Measurements from ENCODE around the gene ACTL10. TPM values are rescaled to one million over a fixed set of nuclear protein-coding genes. Genes with fewer than 3 reads are reported as not detected.
A peak's percentile ranks its signal among the peaks of the same experiment; 100 is the strongest.

Gene ACTL10
- total RNA-seq, 2 experiments from 2014 or later: 3.7 to 3.9 TPM

DNA sequence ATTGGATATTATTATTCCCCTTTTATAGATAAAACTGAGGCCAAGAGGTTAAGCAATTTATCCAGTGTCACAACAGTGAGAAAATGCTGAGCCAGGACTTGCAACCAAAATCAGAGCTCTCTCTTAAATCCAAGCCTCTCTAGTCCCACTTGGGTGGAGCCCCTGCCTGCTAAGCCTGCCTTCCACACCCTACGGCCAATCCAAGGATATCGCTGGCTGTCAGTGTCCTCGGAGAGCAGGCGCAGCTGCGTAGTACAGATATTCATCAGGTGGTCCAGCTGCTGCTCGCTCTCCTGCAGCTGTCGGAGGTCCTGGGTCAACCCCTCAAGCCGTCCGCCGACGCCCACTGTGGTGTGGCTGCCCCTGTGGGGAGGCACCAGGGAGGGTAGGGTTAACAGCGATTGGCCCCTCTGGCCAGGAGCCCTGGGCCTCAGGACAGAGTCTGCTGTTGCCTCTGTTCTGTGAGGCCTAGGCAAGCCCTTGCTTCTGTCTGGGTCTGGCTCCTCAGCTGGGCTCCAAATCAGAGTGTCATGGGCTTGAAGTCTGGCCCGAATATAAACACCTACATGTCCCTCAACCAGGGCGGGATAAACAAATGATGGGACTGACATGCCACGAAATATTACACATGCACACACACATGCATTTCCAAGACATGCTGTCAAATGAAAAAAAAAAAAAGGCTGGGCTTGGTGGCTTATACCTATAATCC is 11.4 kb downstream of the ACTL10 start:
- H3K27me3 Mint-ChIP-seq: no peaks in the 10 kb centered on the region
- CTCF ChIA-PET: interaction anchor here (0.5 to 9.2 kb wide), 2 partner anchors 10 to 180 kb away, joined by 4 to 106 read pairs; partner anchors contain the start of gene ACTL10
- H3K9me3 Mint-ChIP-seq (ENCODE audit: low read depth): no peaks in the 10 kb centered on the region
- DNase-seq (no peak), ATAC-seq (no peak)
- peaks cover 40% of the 10 kb centered on the region for H3K36me3 Mint-ChIP-seq
- peaks cover 72% of the 10 kb centered on the region for H3K4me1 Mint-ChIP-seq
- H3K27ac Mint-ChIP-seq: peak overlapping the region; percentile 79
- no peak overlapping the region for H3K4me3 Mint-ChIP-seq

- H3K4me3 Mint-ChIP-seq: no peak overlapping the region
Observed at GRCh38 chr20:33679758-33680485, 13.2 kb downstream of the ACTL10 start.

DNA sequence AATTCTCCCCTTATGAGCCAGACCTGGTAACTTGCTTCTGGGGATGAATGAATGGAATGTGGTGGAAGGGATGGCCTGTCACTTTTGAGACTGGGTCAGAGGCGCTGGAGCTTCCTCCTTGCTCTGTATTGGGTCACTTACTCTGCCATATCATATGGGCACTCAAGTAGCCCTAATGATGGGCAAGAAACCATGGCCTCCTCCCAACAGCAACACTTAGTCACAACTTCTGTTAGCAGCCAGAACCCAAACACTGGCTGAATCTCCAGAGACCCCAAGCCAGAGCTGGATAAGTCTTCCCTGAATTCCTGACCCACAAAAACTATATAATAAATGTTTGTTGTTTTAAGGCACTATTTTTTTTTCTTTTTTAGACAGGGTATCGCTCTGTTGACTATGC is 13.9 kb downstream of the ACTL10 start:
- peaks cover 77% of the 10 kb centered on the region for H3K4me1 Mint-ChIP-seq
- H3K27me3 Mint-ChIP-seq: no peaks in the 10 kb centered on the region
- H3K9me3 Mint-ChIP-seq (ENCODE audit: low read depth): no peaks in the 10 kb centered on the region
- peak overlapping the region; percentile 79 for H3K27ac Mint-ChIP-seq
- DNase-seq (no peak), ATAC-seq (no peak)
- CTCF ChIA-PET: interaction anchor here (0.8 to 9.2 kb wide), 5 partner anchors 12 to 52 kb away, joined by 3 to 106 read pairs (median 4); partner anchors contain the start of genes ACTL10 and PXMP4
- H3K36me3 Mint-ChIP-seq: peaks cover 45% of the 10 kb centered on the region
- no peak overlapping the region for H3K4me3 Mint-ChIP-seq

More at GRCh38 chr20:33679758-33680485, 13.2 kb downstream of the ACTL10 start:
- Mint-ChIP-seq H3K36me3 (peaks cover 42% of the 10 kb centered on the region), H3K27ac (peak overlapping the region; percentile 79), H3K4me1 (peaks cover 77% of the 10 kb centered on the region), H3K9me3 (ENCODE audit: low read depth) (no peaks in the 10 kb centered on the region), H3K27me3 (no peaks in the 10 kb centered on the region)
- CTCF ChIA-PET: interaction anchor here (0.8 to 9.2 kb wide), 7 partner anchors 11 to 236 kb away, joined by 3 to 106 read pairs (median 4); partner anchors contain the start of genes ACTL10, PXMP4 and SNTA1
- ATAC-seq (peak; percentile 79), DNase-seq (peak; percentile 89)

DNA sequence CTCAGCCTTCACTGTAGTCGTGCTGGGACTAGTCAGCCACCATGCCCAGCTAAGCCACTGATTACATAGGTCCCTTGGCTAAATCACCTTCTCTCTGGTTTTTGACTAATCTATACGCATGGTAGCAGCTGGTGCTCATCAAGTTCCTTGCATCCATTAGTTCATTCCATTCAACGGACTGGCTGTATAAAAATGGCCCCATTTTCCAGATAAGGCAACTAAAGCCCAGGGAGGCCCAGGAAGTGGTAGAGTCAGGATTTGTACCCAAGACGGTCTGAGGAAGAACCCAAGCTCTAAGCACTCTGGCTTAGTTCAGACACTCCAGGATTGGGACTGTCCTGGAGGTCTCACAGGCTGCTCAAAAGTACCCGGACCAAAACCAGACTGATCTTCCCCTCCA is 14.5 kb downstream of the ACTL10 start:
- no peaks in the 10 kb centered on the region for H3K9me3 Mint-ChIP-seq (ENCODE audit: low read depth)
- H3K4me1 Mint-ChIP-seq: peaks cover 73% of the 10 kb centered on the region
- H3K36me3 Mint-ChIP-seq: peaks cover 44% of the 10 kb centered on the region
- DNase-seq (no peak), ATAC-seq (no peak)
- H3K27ac Mint-ChIP-seq: peak overlapping the region; percentile 79
- CTCF ChIA-PET: interaction anchor here (0.9 to 9.2 kb wide), 4 partner anchors 13 to 51 kb away, joined by 4 to 106 read pairs (median 7); partner anchors contain the start of genes ACTL10, PXMP4 and ZNF341
- peak overlapping the region; percentile 22 for H3K4me3 Mint-ChIP-seq
- H3K27me3 Mint-ChIP-seq: no peaks in the 10 kb centered on the region

- ATAC-seq (no peak), DNase-seq (no peak)
- Mint-ChIP-seq H3K4me3 (peak overlapping the region; percentile 22), H3K27me3 (no peaks in the 10 kb centered on the region), H3K27ac (peak overlapping the region; percentile 79), H3K36me3 (peaks cover 40% of the 10 kb centered on the region), H3K9me3 (ENCODE audit: low read depth) (no peaks in the 10 kb centered on the region), H3K4me1 (peaks cover 77% of the 10 kb centered on the region)
- CTCF ChIA-PET: interaction anchor here (1.6 to 9.2 kb wide), 3 partner anchors 13 to 50 kb away, joined by 7 to 106 read pairs (median 7); partner anchors contain the start of genes ACTL10 and ZNF341
Observed at GRCh38 chr20:33681728-33682353, 15.1 kb downstream of the ACTL10 start.

DNA sequence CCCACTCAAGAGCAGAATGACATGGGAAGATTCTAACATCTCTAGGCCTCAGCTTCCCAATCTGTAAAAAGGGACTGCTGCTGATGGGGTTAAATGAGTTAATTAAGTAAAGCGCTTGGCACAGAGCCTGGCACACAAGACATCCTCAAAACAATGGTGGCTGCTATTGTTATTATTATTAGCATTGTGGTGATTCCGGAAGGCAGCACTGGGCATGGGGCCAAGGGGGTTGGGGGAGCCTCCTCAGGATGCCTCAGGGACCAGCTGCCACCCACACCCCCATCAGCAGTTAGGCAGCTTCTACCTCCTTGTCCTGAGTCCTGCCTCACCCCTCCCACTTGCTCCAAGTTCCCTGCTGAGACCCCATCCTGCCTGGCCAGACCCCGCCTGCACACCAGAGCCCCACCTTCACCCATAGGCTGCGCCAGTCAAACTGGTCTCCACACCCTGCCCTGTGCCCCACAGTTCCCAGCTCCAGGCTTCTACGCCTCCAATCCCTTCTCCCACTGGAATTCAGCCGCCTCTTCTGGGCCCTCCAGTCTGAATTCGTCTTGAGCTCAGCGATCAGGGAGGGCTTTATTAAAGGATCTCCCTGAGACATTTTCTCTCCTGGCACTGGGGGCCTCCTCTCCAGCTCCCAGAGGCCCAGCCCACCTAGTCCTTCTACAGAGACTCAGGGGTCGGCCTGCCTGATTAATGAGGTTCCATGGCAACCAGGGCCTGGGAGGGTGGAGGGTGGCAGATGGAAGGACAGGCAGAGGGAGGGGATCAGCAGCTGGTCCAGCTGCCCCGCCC is 18.0 kb downstream of the ACTL10 start:
- peak overlapping the region; percentile 93 for H3K4me3 Mint-ChIP-seq
- ATAC-seq: no peak

GRCh38 chr20:33685328-33686099 is 18.8 kb downstream of the ACTL10 start:
- H3K9me3 Mint-ChIP-seq (ENCODE audit: low read depth): no peaks in the 10 kb centered on the region
- H3K27ac Mint-ChIP-seq: peak overlapping the region; percentile 84
- peaks cover 84% of the 10 kb centered on the region for H3K4me1 Mint-ChIP-seq
- ATAC-seq (peak; percentile 56), DNase-seq (peak; percentile 83)
- peaks cover 15% of the 10 kb centered on the region for H3K36me3 Mint-ChIP-seq
- H3K4me3 Mint-ChIP-seq: peak overlapping the region; percentile 93
- CTCF ChIA-PET: interaction anchor here (0.6 to 9.2 kb wide), 8 partner anchors 10 to 284 kb away, joined by 3 to 106 read pairs (median 4); partner anchors contain the start of genes ACTL10, CDK5RAP1, PXMP4 and ZNF341
- H3K27me3 Mint-ChIP-seq: no peaks in the 10 kb centered on the region

More for the DNA sequence above, 18.0 kb downstream of the ACTL10 start:
- Mint-ChIP-seq H3K9me3 (ENCODE audit: low read depth) (no peaks in the 10 kb centered on the region), H3K36me3 (peaks cover 18% of the 10 kb centered on the region), H3K4me1 (peaks cover 86% of the 10 kb centered on the region), H3K27me3 (no peaks in the 10 kb centered on the region), H3K27ac (peak overlapping the region; percentile 84)
- DNase-seq: no peak
- CTCF ChIA-PET: interaction anchor here (0.8 to 9.2 kb wide), 7 partner anchors 9 to 283 kb away, joined by 3 to 106 read pairs (median 5); partner anchors contain the start of genes ACTL10, CDK5RAP1, PXMP4 and ZNF341

- H3K36me3 Mint-ChIP-seq: peaks cover 13% of the 10 kb centered on the region
- H3K4me3 Mint-ChIP-seq: peak within 1 kb of the TSS; percentile 93
- peaks cover 82% of the 10 kb centered on the region for H3K4me1 Mint-ChIP-seq
- H3K27me3 Mint-ChIP-seq: no peaks in the 10 kb centered on the region
- DNase-seq (peak; percentile 98), ATAC-seq (peak; percentile 91)
- peak within 1 kb of the TSS; percentile 95 for H3K27ac Mint-ChIP-seq
- H3K9me3 Mint-ChIP-seq (ENCODE audit: low read depth): no peaks in the 10 kb centered on the region
- CTCF ChIA-PET: interaction anchor here (0.9 to 9.2 kb wide), 8 partner anchors 13 to 229 kb away, joined by 3 to 106 read pairs (median 5); partner anchors contain the start of genes ACTL10, PXMP4 and ZNF341
Observed at GRCh38 chr20:33686100-33686983, 19.6 kb downstream of the ACTL10 start, which contains the start of gene E2F1. Gene E2F1 (minus strand): TSS chr20:33686385. CDS start chr20:33686264, 121 bp downstream.

DNA sequence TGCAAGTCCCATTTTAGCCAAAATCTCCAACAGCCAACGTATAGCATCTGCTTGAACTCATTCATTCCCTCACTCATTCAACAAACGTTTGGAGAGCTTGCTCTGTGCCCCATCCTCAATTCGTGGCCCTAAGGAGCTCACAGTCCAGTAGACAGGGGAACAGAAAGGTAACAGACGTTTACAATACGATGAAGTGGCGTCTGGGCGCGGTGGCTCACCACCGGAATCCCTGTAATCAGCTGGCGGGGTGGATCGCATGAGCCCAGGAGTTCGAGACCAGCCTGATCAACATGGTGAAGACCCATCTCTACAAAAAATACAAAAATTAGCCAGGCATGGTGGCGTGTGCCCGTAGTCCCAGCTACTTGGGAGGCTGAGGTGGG is 20.2 kb downstream of the ACTL10 start:
- ATAC-seq (no peak), DNase-seq (no peak)
- H3K27ac Mint-ChIP-seq: peak overlapping the region; percentile 95
- CTCF ChIA-PET: interaction anchor here (0.9 to 3.5 kb wide), 4 partner anchors 19 to 229 kb away, joined by 4 to 20 read pairs (median 5); partner anchors contain the start of genes ACTL10 and PXMP4
- no peaks in the 10 kb centered on the region for H3K27me3 Mint-ChIP-seq
- peaks cover 10% of the 10 kb centered on the region for H3K36me3 Mint-ChIP-seq
- H3K9me3 Mint-ChIP-seq (ENCODE audit: low read depth): no peaks in the 10 kb centered on the region
- peaks cover 78% of the 10 kb centered on the region for H3K4me1 Mint-ChIP-seq
- peak overlapping the region; percentile 61 for H3K4me3 Mint-ChIP-seq

- Mint-ChIP-seq H3K27ac (peak overlapping the region; percentile 95), H3K9me3 (ENCODE audit: low read depth) (no peaks in the 10 kb centered on the region), H3K4me1 (peaks cover 73% of the 10 kb centered on the region), H3K27me3 (no peaks in the 10 kb centered on the region), H3K4me3 (no peak overlapping the region), H3K36me3 (peaks cover 10% of the 10 kb centered on the region)
- no peak for DNase-seq
- no peak for ATAC-seq
- CTCF ChIA-PET: interaction anchor here (0.9 to 3.5 kb wide), 4 partner anchors 14 to 36 kb away, joined by 4 to 20 read pairs (median 5); partner anchors contain the start of genes ACTL10 and PXMP4
Observed at GRCh38 chr20:33687370-33687915, 20.7 kb downstream of the ACTL10 start.

Measured in activated CD8-positive, alpha-beta memory T cell treated with anti-CD3 and anti-CD28 coated beads, Interleukin-2, amount 10 ng/mL, durations not matched to agents 7 days and 5 days (primary cell).